Measurements from ENCODE around the gene IL3.

Gene IL3, protein sequence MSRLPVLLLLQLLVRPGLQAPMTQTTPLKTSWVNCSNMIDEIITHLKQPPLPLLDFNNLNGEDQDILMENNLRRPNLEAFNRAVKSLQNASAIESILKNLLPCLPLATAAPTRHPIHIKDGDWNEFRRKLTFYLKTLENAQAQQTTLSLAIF

GRCh38 chr5:132060501-132061161 is at the start of gene IL3:
IL3 (plus strand) TSS chr5:132060655; CDS start chr5:132060707, 52 bp downstream.
- no peak for DNase-seq

DNA sequence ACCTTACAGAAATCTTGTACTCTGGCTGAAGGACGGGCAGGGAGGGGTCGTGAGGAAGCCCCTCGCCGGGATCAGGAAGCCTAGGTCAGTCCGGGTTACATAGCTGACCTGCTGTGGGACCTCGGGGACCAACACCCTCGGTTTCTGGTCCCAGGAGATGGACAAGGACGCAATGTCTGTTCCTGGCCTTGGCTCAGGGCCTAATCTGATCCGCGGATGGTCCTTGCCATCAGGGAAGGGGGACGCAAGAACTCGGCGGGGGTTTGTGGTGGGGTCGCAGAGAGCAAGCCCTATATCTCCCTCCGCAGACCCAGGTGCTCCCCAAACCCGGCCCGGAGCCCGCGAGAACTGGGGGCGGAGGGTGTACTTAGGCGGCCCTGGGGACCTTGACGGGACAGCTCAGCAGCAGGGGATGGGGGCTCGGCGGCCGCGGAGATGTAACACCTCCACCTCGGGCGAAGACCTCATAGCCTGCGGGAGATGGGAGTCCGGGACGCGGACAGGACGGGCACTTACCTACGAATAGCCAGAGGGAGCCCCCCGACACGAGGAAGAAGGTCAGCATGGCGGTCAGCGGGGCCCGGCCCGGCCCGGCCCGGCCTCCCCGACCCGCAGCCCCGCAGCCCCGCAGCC is 49.4 kb upstream of the IL3 start:
- no peak for DNase-seq

GRCh38 chr5:132011622-132012343 is 48.7 kb upstream of the IL3 start, which contains the start of gene ACSL6:
ACSL6 (minus strand) TSS chr5:132011658; CDS start chr5:132011553, 105 bp downstream.
- no peak for DNase-seq

GRCh38 chr5:132012371-132013005 is 48.0 kb upstream of the IL3 start:
- DNase-seq, result no peak

GRCh38 chr5:132013006-132013689 is 47.3 kb upstream of the IL3 start:
- DNase-seq, result no peak

- DNase-seq, result no peak
Observed at GRCh38 chr5:132013711-132014110, 46.7 kb upstream of the IL3 start.

- DNase-seq, result no peak
Observed at GRCh38 chr5:132016721-132017250, 43.7 kb upstream of the IL3 start.

DNA sequence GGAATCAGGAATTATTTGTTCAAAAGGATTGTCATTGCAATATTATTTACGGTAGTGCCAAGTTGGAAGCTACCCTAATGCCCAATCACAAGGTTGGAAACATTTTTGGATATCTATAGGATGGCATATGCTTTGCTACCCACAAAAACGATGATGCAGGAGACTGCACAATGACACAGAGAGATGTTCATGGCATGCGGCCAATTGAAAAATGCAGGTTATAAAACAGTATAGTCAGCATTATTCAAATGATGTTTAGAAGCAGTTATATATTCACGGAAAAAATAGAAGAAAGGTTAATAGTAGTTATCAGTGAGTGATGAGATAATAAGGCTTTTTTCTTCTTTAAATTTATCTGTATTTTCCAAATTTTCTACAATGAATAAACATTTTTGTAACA is 43.1 kb upstream of the IL3 start:
- DNase-seq, result no peak

DNA sequence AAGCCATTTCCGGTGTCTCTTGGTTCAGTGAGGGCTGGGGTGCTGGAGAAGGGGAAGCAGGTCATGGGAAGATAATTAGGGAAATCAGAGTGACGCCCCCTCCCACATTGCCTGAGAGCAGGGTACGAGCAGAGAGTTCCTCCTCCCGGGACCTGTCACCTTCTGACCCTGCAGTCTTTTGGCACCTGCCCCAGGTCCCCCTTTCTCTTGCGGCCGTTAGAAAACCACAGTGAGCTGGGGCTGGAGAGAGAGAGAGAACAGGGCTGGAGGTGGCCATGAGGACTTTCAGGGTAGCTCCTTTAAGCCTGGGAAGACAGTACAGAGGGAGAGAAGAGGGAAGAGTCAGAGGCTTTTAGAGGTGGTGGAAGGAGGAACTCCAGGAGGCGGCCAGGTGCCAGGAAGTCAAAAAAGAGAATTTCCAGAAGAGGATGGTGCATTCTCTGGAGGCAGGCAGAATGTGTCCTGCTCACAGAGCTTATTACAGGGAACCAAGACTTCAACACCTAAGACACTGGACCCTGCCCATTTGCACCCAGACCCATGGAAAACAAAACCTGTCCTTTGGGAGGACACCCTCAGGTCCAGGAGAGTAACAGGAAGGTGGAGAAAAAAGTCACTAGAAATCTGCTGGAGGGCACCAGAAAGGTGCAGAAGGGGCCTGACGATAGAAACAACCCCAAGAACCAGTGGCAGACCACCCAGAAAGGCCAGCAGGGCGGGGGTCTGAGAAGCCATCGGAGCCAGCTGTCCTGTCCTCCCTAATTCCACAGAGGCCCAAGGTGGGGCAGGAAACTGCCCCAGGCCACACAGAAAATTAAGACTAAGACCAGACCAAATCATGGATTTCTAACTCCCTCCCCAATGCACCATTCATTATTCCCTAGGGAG is 42.5 kb upstream of the IL3 start:
- DNase-seq, result no peak

DNA sequence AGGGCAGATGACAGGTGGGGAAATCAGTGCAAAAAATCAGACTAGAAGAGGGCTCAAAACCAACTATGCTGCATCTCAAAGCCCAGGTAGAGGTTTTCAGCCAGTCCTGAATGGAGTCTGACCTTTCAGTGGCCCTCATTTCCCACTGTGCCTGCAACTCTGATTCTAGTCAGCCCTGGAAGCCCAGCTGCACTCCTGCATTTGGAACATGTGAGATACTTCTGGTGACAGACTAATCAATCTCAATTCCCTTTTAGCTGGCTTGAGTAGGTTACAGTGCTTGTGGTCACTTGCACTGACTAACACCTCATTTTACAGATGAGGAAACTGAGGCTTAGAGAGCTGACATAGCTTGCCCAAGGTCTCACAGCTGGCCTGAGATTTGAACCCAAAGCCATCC is 41.1 kb upstream of the IL3 start:
- DNase-seq, result no peak

DNA sequence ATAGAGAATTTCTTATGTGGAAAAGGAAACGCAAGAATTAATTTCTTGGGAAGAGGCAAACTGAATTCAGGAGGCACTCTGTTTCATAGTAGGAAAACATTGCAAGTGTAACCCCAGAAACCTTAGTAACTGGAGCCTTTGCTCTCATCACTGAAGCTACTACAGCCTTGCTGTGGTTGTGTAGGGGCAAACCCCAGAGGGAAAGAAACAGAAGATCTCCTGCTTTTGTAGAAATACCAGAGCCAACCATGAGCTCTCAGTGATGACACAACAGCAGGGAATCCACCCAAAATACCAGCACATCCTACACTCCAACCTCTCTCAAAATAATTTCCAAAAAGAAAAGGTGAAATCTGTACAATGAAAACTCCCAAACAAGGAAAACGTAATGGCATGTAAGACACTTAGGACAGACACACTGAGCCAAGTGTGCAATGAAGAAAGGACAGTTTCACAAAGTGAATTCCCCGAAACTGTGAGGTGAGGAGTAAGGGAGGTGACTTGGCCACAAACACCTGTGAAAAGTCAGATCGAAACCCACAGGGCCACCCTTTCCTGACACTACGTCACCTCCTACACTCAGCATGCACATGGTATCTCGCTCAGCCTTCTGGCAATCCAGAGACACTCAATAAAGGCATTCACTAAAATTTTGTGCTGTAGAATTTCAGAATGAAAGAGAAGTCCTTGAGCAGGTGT is 40.4 kb upstream of the IL3 start:
- no peak for DNase-seq

DNA sequence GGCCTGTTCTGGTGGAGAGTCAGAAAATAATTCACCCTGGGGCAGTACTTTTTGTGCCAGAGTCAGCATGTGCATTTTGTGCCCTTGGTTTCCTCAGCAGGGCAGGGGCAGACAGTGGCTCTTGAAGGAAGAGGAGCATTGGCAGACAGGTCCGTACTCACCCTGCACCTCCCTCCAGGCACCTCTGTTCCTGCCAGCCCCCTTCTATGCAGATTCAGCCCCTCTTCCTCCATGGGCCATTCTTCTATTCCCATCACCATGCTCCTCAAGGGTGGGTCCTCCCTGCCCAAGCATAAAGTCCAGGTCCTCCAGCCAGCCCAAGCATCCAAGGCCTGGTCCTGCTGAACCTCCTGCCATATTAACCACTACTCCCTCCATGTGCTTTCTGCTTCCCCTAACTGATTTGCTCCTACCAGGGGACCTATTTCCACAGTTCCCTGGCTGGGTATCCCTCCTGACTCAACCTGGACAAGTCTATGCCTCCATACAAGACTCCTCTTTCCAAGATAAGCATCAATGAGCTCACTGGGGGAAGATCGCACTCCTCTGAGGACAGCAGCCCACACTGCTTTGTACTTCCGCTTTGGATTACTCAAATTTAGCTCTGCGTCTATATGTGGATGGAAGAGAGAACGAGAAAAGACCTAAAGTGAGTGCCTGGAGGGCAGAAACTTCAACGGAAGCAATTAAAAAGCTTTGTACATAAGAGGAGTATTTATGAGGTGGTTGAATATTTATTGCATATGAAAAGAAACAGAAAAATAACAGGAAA is 39.7 kb upstream of the IL3 start:
- DNase-seq, result no peak

- DNase-seq, result no peak
Observed at GRCh38 chr5:132021654-132022053, 38.8 kb upstream of the IL3 start.

DNA sequence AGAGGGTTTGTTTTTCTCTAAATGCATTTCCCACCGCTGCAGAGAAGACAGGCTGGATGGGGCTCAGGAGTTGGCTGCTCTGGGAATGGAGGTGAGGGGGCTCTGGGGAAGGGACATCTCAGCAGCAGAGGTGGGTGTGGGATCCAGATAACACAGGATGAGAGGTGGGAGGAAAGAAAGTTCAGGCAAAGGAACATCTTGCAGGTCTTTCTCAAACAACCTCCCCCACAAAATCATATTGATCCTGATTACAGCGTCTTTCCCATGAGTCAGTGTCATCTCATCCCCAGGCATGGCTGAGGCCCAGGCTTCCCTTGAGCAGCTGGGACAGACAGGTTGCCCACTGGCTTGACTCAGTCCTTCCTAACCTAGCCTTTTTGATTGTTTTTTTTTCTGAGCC is 37.7 kb upstream of the IL3 start:
- no peak for DNase-seq

- no peak for DNase-seq
Observed at GRCh38 chr5:132023258-132024116, 37.0 kb upstream of the IL3 start.

DNA sequence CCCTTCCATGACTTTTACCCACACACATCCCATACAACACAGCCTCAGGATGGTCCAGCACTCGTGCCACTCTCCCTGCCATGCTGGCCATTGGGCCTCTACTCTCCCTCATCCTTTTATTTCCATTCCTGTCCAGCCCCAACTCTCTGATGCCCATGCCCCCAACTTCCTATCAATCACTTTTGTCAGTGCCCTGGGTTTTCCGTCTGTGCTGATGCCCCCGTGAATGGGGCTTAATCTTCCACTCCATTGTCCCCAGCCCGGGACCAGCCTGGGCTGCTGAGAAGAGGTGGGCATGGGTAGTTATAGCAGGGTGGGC is 36.4 kb upstream of the IL3 start:
- DNase-seq, result no peak

GRCh38 chr5:132024789-132025402 is 35.6 kb upstream of the IL3 start:
- DNase-seq, result no peak

DNA sequence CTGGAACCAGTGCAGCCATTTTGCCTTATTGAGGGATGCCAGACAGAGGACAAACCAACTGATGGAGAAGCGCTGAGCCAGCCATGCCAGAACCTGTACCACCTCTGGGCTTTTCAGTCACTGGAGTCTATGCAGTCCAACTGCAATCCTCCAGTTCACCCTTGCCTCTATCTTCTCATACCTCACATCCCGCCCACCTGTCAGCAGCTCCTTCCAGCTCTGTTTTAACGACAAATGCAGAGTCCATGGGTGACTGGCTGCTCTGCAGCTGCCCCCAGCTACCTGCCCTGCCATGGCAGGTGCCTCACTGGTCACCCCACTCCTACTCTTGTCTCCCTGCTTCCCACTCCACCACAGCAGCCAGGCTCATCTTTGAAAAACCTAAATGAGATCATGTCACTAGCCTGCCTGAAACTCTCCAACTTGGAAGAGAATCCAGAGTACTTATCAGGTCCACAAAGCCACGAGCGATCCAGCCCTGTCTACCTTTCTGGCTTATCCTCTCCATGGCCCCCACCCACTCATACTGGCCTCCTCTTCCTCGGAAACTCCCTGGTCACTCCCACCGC is 35.0 kb upstream of the IL3 start:
- DNase-seq, result no peak
